Loucy (cell line): ENCODE results near the gene BRIP1.

Source experiments
- EZH2phosphoT487 ChIP-seq: fragments of 200-600 bp; IDR thresholded peaks from 2 replicates; pipeline ENCODE4 v1.6.1; 2018; ENCODE audit warnings: antibody characterized with exemption, mild to moderate bottlenecking, moderate library complexity, borderline replicate concordance
- TF ChIP-seq, protein P1 (sequence below): fragments of 200-600 bp; sonication (generic); conservative IDR thresholded peaks from 2 replicates; pipeline ENCODE4 v1.5.1; 2014; ENCODE audit warnings: mild to moderate bottlenecking, antibody characterized with exemption, low read length

DNA sequence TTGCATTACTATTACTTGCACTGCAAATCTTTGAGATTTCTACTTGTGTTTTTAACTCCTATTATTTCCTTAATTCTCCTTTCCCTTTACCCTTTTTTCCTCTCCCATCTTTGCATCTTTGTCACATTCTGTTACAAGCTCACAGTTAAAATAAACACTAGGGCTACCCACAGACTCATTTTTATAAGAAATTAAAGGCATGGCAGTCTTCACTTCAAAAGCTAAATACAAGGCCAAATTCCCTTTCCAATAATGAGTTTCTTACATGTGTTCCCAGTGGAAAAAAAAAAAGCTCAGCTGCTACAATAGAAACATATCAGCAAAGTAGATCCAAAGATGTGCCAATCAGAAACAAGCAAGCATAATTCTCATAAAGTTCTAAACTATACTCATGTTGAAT, 3.7 kb upstream of the BRIP1 start:
- TF ChIP-seq, protein P1, sequence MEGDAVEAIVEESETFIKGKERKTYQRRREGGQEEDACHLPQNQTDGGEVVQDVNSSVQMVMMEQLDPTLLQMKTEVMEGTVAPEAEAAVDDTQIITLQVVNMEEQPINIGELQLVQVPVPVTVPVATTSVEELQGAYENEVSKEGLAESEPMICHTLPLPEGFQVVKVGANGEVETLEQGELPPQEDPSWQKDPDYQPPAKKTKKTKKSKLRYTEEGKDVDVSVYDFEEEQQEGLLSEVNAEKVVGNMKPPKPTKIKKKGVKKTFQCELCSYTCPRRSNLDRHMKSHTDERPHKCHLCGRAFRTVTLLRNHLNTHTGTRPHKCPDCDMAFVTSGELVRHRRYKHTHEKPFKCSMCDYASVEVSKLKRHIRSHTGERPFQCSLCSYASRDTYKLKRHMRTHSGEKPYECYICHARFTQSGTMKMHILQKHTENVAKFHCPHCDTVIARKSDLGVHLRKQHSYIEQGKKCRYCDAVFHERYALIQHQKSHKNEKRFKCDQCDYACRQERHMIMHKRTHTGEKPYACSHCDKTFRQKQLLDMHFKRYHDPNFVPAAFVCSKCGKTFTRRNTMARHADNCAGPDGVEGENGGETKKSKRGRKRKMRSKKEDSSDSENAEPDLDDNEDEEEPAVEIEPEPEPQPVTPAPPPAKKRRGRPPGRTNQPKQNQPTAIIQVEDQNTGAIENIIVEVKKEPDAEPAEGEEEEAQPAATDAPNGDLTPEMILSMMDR, result no peak
- TF ChIP-seq EZH2phosphoT487, result no peak
